GM23338 (cell line): Measurements from ENCODE around the gene SESN3. TPM values are rescaled to one million over a fixed set of nuclear protein-coding genes. Genes with fewer than 3 reads are reported as not detected.
"Not testable (repeated sequence)": the region's sequence is repeated elsewhere in the genome, so short reads cannot be mapped to it uniquely, and the experiment has no call there.

ENCODE experiments used
- ATAC-seq: fragments of 200-7000 bp; cut with Tn5 transposase; 3 replicates; pipeline ENCODE4 v1.9.1; 2020
- DNase-seq: peaks from one replicate; pipeline ENCODE4 v3.0.0-alpha.2; 2015; ENCODE audit warnings: low spot score
- H2AFZ ChIP-seq: fragments of 200-600 bp; sonication (generic); 2 replicates; pipeline ENCODE4 v1.8.0; 2016; ENCODE audit warnings: antibody characterized with exemption, mild to moderate bottlenecking, moderate library complexity
- H3F3A ChIP-seq: fragments of 200-600 bp; sonication (generic); replicated peaks from 2 replicates; pipeline ENCODE4 v1.8.0; 2017; ENCODE audit warnings: antibody characterized with exemption, mixed run types, low read depth
- H3K27ac ChIP-seq: fragments of 200-600 bp; sonication (generic); 2 replicates; pipeline ENCODE4 v1.6.1; 2016; ENCODE audit warnings: low read depth
- H3K27me3 ChIP-seq: fragments of 200-600 bp; sonication (generic); 2 replicates; pipeline ENCODE4 v1.8.0; 2016; ENCODE audit warnings: mild to moderate bottlenecking, mixed run types, moderate library complexity; ENCODE audit not compliant: insufficient read depth
- H3K36me3 ChIP-seq: fragments of 200-600 bp; sonication (generic); 2 replicates; pipeline ENCODE4 v1.8.0; 2016; ENCODE audit warnings: mild to moderate bottlenecking; ENCODE audit not compliant: insufficient read depth
- H3K4me1 ChIP-seq: fragments of 200-600 bp; sonication (generic); 2 replicates; pipeline ENCODE4 v1.8.0; 2016; ENCODE audit warnings: mild to moderate bottlenecking, moderate library complexity; ENCODE audit not compliant: insufficient read depth
- H3K4me2 ChIP-seq: fragments of 200-600 bp; sonication (generic); 2 replicates; pipeline ENCODE4 v1.7.1; 2017; ENCODE audit warnings: mixed run types
- H3K4me3 ChIP-seq: fragments of 200-600 bp; sonication (generic); 2 replicates; pipeline ENCODE4 v1.6.1; 2016; ENCODE audit warnings: mixed run types
- H3K79me2 ChIP-seq: fragments of 200-600 bp; sonication (generic); replicated peaks from 2 replicates; pipeline ENCODE4 v1.8.0; 2017; ENCODE audit warnings: mild to moderate bottlenecking; ENCODE audit not compliant: insufficient read depth
- H3K9me2 ChIP-seq: fragments of 200-600 bp; sonication (generic); 2 replicates; pipeline ENCODE4 v1.8.0; 2017; ENCODE audit not compliant: insufficient read depth
- H4K20me1 ChIP-seq: fragments of 200-600 bp; sonication (generic); replicated peaks from 2 replicates; pipeline ENCODE4 v1.8.0; 2017; ENCODE audit warnings: mild to moderate bottlenecking; ENCODE audit not compliant: insufficient read depth
- H3K27ac Mint-ChIP-seq: 2 replicates; pipeline ENCODE4 v1.8.0; 2020; ENCODE audit warnings: inconsistent platforms, mild to moderate bottlenecking, moderate library complexity, mixed read lengths
- H3K27me3 Mint-ChIP-seq: 3 replicates; pipeline ENCODE4 v1.8.0; 2022; ENCODE audit warnings: low read depth, mild to moderate bottlenecking, moderate library complexity, mixed read lengths, inconsistent platforms; ENCODE audit not compliant: insufficient read depth, poor library complexity
- H3K36me3 Mint-ChIP-seq: 3 replicates; pipeline ENCODE4 v1.8.0; 2021; ENCODE audit warnings: low read depth, mild to moderate bottlenecking, inconsistent platforms, moderate library complexity, mixed read lengths
- H3K4me1 Mint-ChIP-seq: 3 replicates; pipeline ENCODE4 v1.8.0; 2020; ENCODE audit warnings: mild to moderate bottlenecking, inconsistent platforms, mixed read lengths
- H3K4me3 Mint-ChIP-seq: 3 replicates; pipeline ENCODE4 v1.8.0; 2021; ENCODE audit warnings: moderate library complexity, mild to moderate bottlenecking, inconsistent platforms, mixed read lengths
- H3K9me3 Mint-ChIP-seq: 3 replicates; pipeline ENCODE4 v1.8.0; 2020; ENCODE audit warnings: moderate library complexity, mild to moderate bottlenecking, inconsistent platforms, mixed read lengths
- ZNF331 ChIP-seq: fragments of 250-450 bp; sonication (Bioruptor Pico); IDR thresholded peaks from 2 replicates; pipeline ENCODE4 v1.5.0; 2020; ENCODE audit warnings: low read depth, mild to moderate bottlenecking, moderate library complexity
- ZNF462 ChIP-seq: fragments of 250-450 bp; sonication (Bioruptor Pico); IDR thresholded peaks from 2 replicates; pipeline ENCODE4 v1.5.0; 2020; ENCODE audit warnings: mild to moderate bottlenecking, moderate library complexity
- polyA plus RNA-seq: library from polyadenylated mRNA; unstranded; fragments of >200 nt; fragmentation: Nextera tagmentation; extraction: Ambion mirVana; gene quantifications from 2 replicates; pipeline ENCODE4 v1.2.1, GENCODE V29; 2016
- total RNA-seq: library from RNA; depleted of rRNA; stranded (reverse); fragments of >200 nt; shearing (Covaris generic); gene quantifications from 2 replicates; pipeline ENCODE4 v1.2.3, GENCODE V29; 2014

Gene SESN3
- total and polyA plus RNA-seq, 2 experiments from 2014 or later, result 5.5 to 30.5 TPM

- Mint-ChIP-seq H3K4me3 (no peak overlapping the region), H3K27me3 (no peaks in the 10 kb centered on the region), H3K9me3 (peaks cover 6% of the 10 kb centered on the region; the same call in 1 of the 3 replicates), H3K27ac (no peak overlapping the region), H3K4me1 (no peaks in the 10 kb centered on the region), H3K36me3 (peaks cover 16% of the 10 kb centered on the region; the same call in 2 of the 3 replicates)
- H3K4me3 ChIP-seq, result no peak overlapping the region
- H3K79me2 ChIP-seq, result peaks cover 13% of the 10 kb centered on the region; the same call in 1 of the 2 replicates
- ATAC-seq (no peak), DNase-seq (no peak)
- no peak overlapping the region for H3K4me2 ChIP-seq
- H3K27me3 ChIP-seq, result no peaks in the 10 kb centered on the region
- no peaks in the 10 kb centered on the region for H3K4me1 ChIP-seq
- no peaks in the 10 kb centered on the region for H3K36me3 ChIP-seq
- no peaks in the 10 kb centered on the region for H3F3A ChIP-seq
- H2AFZ ChIP-seq, result no peak overlapping the region
- H3K27ac ChIP-seq, result no peak overlapping the region
- no peaks in the 10 kb centered on the region for H3K9me2 ChIP-seq
- H4K20me1 ChIP-seq, result no peaks in the 10 kb centered on the region
- no peak for TF ChIP-seq ZNF462 (CRISPR knock-in tag)
- no peak for TF ChIP-seq ZNF331 (CRISPR knock-in tag)
Observed at GRCh38 chr11:95212609-95213008, 18.4 kb downstream of the SESN3 start.

- H3K27ac Mint-ChIP-seq, result not testable (repeated sequence)
- H3K79me2 ChIP-seq, result peaks cover 15% of the 10 kb centered on the region; the same call in 1 of the 2 replicates
Observed at GRCh38 chr11:95209535-95209934, 21.5 kb downstream of the SESN3 start.

More at GRCh38 chr11:95209535-95209934, 21.5 kb downstream of the SESN3 start:
- ATAC-seq, H3F3A ChIP-seq, H3K27me3 ChIP-seq, H3K4me3 ChIP-seq, H3K4me2 ChIP-seq, H3K9me3 Mint-ChIP-seq, DNase-seq, H3K9me2 ChIP-seq, H2AFZ ChIP-seq, H3K4me1 Mint-ChIP-seq, H3K27ac ChIP-seq, H3K36me3 ChIP-seq, H4K20me1 ChIP-seq, H3K4me3 Mint-ChIP-seq, H3K27me3 Mint-ChIP-seq, H3K4me1 ChIP-seq: not testable (repeated sequence)
- peaks cover 11% of the 10 kb centered on the region; the same call in 2 of the 3 replicates for H3K36me3 Mint-ChIP-seq
